Natural killer cell (primary cell): Measurements from ENCODE around the gene SORCS2. TPM values are rescaled to one million over a fixed set of nuclear protein-coding genes. Genes with fewer than 3 reads are reported as not detected.

Experiments used
- ATAC-seq, 3 donors: fragments of 150-1000 bp in 2 of 3; fragments of 200-7000 bp in 1 of 3; cut with Tn5 transposase; 1 replicate in 1 of 3; 2 replicates in 2 of 3; pipeline ENCODE4 v1.10.0; 2021; ENCODE audit warnings: mild to moderate bottlenecking in 2 of 3, moderate library complexity in 2 of 3
- DNase-seq, 2 donors: peaks; one replicate each; pipeline versions ENCODE4 v3.0.0 to v3.0.0-alpha.2; 2013 to 2021; ENCODE audit warnings: mixed read lengths in 1 of 2
- H3K27ac ChIP-seq: one replicate; pipeline ENCODE4 v1.5.1; 2013; ENCODE audit warnings: mild to moderate bottlenecking, low read length
- H3K27me3 ChIP-seq: one replicate; pipeline ENCODE4 v1.6.1; 2013; ENCODE audit warnings: low read length; ENCODE audit not compliant: control insufficient read depth, insufficient read depth
- H3K36me3 ChIP-seq: one replicate; pipeline ENCODE4 v1.6.1; 2013; ENCODE audit warnings: low read length; ENCODE audit not compliant: control insufficient read depth, insufficient read depth
- H3K4me1 ChIP-seq: one replicate; pipeline ENCODE4 v1.6.1; 2013; ENCODE audit warnings: low read length; ENCODE audit not compliant: control insufficient read depth, insufficient read depth
- H3K4me3 ChIP-seq: one replicate; pipeline ENCODE4 v1.5.1; 2013; ENCODE audit warnings: low read length
- H3K9me3 ChIP-seq: one replicate; pipeline ENCODE4 v1.6.1; 2013; ENCODE audit warnings: low read length; ENCODE audit not compliant: control insufficient read depth, insufficient read depth
- H3K27ac Mint-ChIP-seq, 2 donors: one replicate each; pipeline ENCODE4 v1.8.0; 2022; ENCODE audit warnings: mild to moderate bottlenecking in 2 of 2, mixed read lengths in 2 of 2, moderate library complexity in 1 of 2
- H3K27me3 Mint-ChIP-seq, 2 donors: one replicate each; pipeline ENCODE4 v1.8.0; 2022; ENCODE audit warnings: low read depth in 2 of 2, mixed read lengths in 2 of 2
- H3K36me3 Mint-ChIP-seq: one replicate; pipeline ENCODE4 v1.8.0; 2022; ENCODE audit warnings: mixed read lengths
- H3K4me1 Mint-ChIP-seq, 2 donors: one replicate each; pipeline ENCODE4 v1.8.0; 2022; ENCODE audit warnings: mixed read lengths in 2 of 2
- H3K4me3 Mint-ChIP-seq: one replicate; pipeline ENCODE4 v1.8.0; 2022; ENCODE audit warnings: mild to moderate bottlenecking, moderate library complexity, mixed read lengths
- H3K9me3 Mint-ChIP-seq, 2 donors: one replicate each; pipeline ENCODE4 v1.8.0; 2022; ENCODE audit warnings: mixed read lengths in 2 of 2
- WGBS: methylation state at CpG from one replicate; pipeline ENCODE4 v1.1.7; 2013; ENCODE audit warnings: missing lambda C conversion rate; ENCODE audit not compliant: insufficient coverage; 5-methylcytosine and 5-hydroxymethylcytosine counted together
- intact Hi-C: fragments of 100-400 bp; cut with micrococcal nuclease; formaldehyde crosslinking; loops from one replicate; pipeline ENCODE4 v1.14.2; 2022
- total RNA-seq, 4 donors: library from RNA; stranded (reverse); fragments of 120-200 nt in 1 of 4; gene quantifications; one replicate each; pipeline versions ENCODE4 v1.2.3 to v1.2.4, GENCODE V29; 2013 to 2022
- TF ChIP-seq, protein P1 (sequence below): fragments of 200-600 bp; IDR thresholded peaks from one replicate; pipeline ENCODE4 v1.8.0; 2022; ENCODE audit warnings: antibody characterized with exemption

Gene SORCS2
- total RNA-seq, 3 donors from 2014 or later (not counting 1 experiment from before 2014, with no cell fraction given) = 1.2 to 2.5 (median 1.4) TPM

DNA sequence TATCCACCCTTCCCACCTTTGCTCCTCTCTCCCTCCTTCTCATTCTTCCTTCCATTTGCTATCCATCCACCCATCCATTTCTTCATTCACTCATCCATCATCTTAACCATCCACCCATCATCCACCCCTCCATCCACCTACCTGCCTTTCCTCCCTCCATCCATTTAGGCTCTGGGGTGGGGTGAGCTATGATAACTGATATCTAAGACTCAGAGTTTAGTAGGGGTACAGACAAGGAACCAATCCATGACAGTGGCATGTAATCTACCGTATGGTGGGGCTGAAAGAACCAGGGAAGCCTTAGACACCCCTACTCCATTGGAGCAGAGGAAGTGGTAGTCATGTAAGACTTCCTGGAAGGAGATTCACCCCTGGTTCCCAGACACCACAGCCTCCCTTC is 219.2 kb downstream of the SORCS2 start:
- no peak overlapping the region for H3K4me3 Mint-ChIP-seq
- Histone ChIP-seq H3K4me1 (no peaks in the 10 kb centered on the region), H3K27ac (no peak overlapping the region), H3K9me3 (peaks cover 7% of the 10 kb centered on the region), H3K27me3 (peaks cover 9% of the 10 kb centered on the region), H3K36me3 (no peaks in the 10 kb centered on the region), H3K4me3 (no peak overlapping the region)
- H3K27ac Mint-ChIP-seq = no peak overlapping the region
- peaks cover 8 to 15% of the 10 kb centered on the region in 2 donors for H3K9me3 Mint-ChIP-seq
- WGBS = no CpG with 5 or more reads among the region's 1 CpG
- TF ChIP-seq, protein P1, sequence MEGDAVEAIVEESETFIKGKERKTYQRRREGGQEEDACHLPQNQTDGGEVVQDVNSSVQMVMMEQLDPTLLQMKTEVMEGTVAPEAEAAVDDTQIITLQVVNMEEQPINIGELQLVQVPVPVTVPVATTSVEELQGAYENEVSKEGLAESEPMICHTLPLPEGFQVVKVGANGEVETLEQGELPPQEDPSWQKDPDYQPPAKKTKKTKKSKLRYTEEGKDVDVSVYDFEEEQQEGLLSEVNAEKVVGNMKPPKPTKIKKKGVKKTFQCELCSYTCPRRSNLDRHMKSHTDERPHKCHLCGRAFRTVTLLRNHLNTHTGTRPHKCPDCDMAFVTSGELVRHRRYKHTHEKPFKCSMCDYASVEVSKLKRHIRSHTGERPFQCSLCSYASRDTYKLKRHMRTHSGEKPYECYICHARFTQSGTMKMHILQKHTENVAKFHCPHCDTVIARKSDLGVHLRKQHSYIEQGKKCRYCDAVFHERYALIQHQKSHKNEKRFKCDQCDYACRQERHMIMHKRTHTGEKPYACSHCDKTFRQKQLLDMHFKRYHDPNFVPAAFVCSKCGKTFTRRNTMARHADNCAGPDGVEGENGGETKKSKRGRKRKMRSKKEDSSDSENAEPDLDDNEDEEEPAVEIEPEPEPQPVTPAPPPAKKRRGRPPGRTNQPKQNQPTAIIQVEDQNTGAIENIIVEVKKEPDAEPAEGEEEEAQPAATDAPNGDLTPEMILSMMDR = no peak
- ATAC-seq (no peak), DNase-seq (no peak)
- peaks cover 46 to 56% of the 10 kb centered on the region in 2 donors for H3K27me3 Mint-ChIP-seq
- H3K4me1 Mint-ChIP-seq = no peaks in the 10 kb centered on the region
- peaks cover 27% of the 10 kb centered on the region for H3K36me3 Mint-ChIP-seq
- intact Hi-C loops = no loop called here

DNA sequence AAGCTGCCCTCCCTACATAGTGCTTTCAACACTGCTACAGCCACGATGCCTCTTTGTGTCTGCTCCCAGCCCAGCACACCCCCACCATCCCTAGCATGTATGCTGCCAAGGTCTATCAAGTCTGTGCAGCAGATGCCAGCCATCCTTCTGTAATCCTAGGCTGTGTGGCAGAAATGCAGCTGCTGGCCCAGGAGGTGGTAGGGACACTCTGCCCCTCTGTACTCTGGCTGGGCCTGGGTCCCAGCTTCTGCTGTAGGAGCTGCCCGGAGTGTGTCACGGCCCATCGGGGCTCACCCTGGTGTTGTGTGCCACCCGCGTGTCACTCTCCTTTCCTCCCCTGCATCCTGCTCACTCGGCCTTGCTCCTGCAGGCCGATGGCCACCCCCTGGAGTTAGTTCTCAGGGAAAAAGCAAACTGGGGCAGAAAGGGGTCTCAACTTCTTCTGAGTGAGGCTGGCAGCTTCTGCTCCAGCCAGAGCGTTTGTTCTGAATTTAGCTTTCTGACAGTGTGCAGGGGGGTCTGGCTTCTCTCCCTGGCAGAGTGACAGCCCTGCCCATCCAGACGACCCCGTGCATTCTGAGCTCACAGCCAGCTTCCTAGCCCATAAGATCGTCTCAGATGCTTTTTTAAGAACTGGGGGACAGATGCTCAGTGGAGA is 219.7 kb downstream of the SORCS2 start:
- intact Hi-C loops = no loop called here
- Histone ChIP-seq H3K4me3 (no peak overlapping the region), H3K27ac (no peak overlapping the region), H3K4me1 (no peaks in the 10 kb centered on the region), H3K27me3 (peaks cover 9% of the 10 kb centered on the region), H3K9me3 (peaks cover 7% of the 10 kb centered on the region), H3K36me3 (no peaks in the 10 kb centered on the region)
- no peaks in the 10 kb centered on the region for H3K4me1 Mint-ChIP-seq
- H3K27ac Mint-ChIP-seq = no peak overlapping the region
- ATAC-seq (no peak), DNase-seq (no peak)
- H3K36me3 Mint-ChIP-seq = peaks cover 21% of the 10 kb centered on the region
- H3K27me3 Mint-ChIP-seq = peaks cover 46 to 56% of the 10 kb centered on the region in 2 donors
- TF ChIP-seq, protein P1 = no peak
- H3K9me3 Mint-ChIP-seq = peaks cover 8 to 13% of the 10 kb centered on the region in 2 donors
- WGBS = 61% methylated on average over 12 of the region's 12 CpGs
- H3K4me3 Mint-ChIP-seq = no peak overlapping the region

DNA sequence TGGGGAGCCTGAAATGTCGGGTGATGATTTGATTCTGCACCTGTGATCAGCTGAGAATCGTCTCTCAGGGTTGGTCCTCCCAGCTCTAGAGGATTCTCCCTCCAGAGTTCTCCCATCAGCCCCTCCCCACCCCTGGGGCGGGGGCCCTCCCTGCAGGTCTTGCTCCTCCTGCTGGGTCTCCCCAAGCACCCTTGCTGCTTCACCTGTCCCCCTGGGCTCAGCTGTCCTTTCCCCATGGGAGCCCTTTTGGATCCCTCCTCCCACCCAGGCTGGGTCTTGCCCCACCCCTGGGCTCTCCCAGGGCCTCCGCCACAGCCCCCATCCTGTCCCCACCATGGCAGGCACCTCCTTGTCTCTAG is 220.2 kb downstream of the SORCS2 start:
- Mint-ChIP-seq H3K4me1 (no peaks in the 10 kb centered on the region), H3K4me3 (no peak overlapping the region), H3K36me3 (peaks cover 16% of the 10 kb centered on the region), H3K27me3 (peaks cover 43 to 52% of the 10 kb centered on the region in 2 donors), H3K9me3 (peaks cover 8 to 10% of the 10 kb centered on the region in 2 donors), H3K27ac (no peak overlapping the region)
- H3K27ac ChIP-seq = no peak overlapping the region
- peaks cover 7% of the 10 kb centered on the region for H3K9me3 ChIP-seq
- no peaks in the 10 kb centered on the region for H3K36me3 ChIP-seq
- no peak for DNase-seq
- no peaks in the 10 kb centered on the region for H3K4me1 ChIP-seq
- intact Hi-C loops = no loop called here
- 82% methylated on average over 4 of the region's 4 CpGs for WGBS
- H3K4me3 ChIP-seq = no peak overlapping the region
- peaks cover 9% of the 10 kb centered on the region for H3K27me3 ChIP-seq
- ATAC-seq = no peak
- TF ChIP-seq, protein P1 = no peak

DNA sequence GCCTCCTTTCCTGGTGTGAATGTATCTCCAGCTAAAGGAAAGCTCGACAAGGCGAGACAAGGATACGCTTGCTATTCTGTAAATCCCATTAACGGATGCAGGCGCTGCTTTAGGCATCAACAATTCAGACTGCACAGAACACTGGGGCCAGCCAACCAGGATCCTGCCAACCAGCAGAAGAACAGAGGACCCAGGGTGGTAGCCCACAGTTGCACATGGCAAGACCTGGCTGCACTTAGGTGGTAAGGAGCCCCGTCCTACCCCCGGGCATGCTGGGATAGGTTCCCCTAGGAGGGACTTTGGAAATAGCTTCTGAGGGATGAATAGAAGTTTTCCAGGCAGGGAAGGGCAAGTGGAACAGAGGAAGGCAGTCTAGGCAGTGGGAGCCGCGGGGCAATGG is 221.7 kb downstream of the SORCS2 start:
- Mint-ChIP-seq H3K9me3 (no peaks in the 10 kb centered on the region), H3K4me3 (no peak overlapping the region), H3K27ac (no peak overlapping the region), H3K4me1 (no peaks in the 10 kb centered on the region), H3K27me3 (peaks cover 47 to 52% of the 10 kb centered on the region in 2 donors), H3K36me3 (peaks cover under 1% of the 10 kb centered on the region)
- WGBS = 86% methylated on average over 9 of the region's 9 CpGs
- Histone ChIP-seq H3K27me3 (peaks cover 6% of the 10 kb centered on the region), H3K27ac (no peak overlapping the region), H3K4me1 (no peaks in the 10 kb centered on the region), H3K4me3 (no peak overlapping the region), H3K9me3 (peaks cover 5% of the 10 kb centered on the region), H3K36me3 (no peaks in the 10 kb centered on the region)
- DNase-seq (no peak), ATAC-seq (no peak)
- intact Hi-C loops = no loop called here
- TF ChIP-seq, protein P1 = no peak
